ENCODE measurements around the gene HDAC11.

- TF ChIP-seq ZNF274 (IDR thresholded peaks at IDR 0.05; ENCODE audit: low read depth, low read length) (no peak), SUZ12 (IDR thresholded peaks at IDR 0.05; ENCODE audit: extremely low read depth, insufficient read depth, insufficient read length) (no peak)
These were observed 45.9 kb downstream of the HDAC11 start for GRCh38 chr3:13525827-13526625.

Data from NT2/D1 (cell line).